Gastrocnemius medialis (tissue), 4 donors: ENCODE measurements around the gene HERC4. TPM values are rescaled to one million over a fixed set of nuclear protein-coding genes. Genes with fewer than 3 reads are reported as not detected.

Source experiments
- ATAC-seq, 2 donors: fragments of 150-250 bp; one replicate each; pipeline ENCODE4 v1.9.1; 2016
- DNase-seq, 2 donors: peaks; one replicate each; pipeline ENCODE4 v3.0.0-alpha.2; 2019
- H3K27ac ChIP-seq, 4 donors: fragments of 200-600 bp; sonication (generic); 1 replicate in 1 of 4; 2 replicates in 3 of 4; pipeline ENCODE4 v1.5.1; 2016 to 2018; ENCODE audit warnings: mild to moderate bottlenecking in 2 of 4, moderate library complexity in 1 of 4
- H3K27me3 ChIP-seq, 3 donors: fragments of 200-600 bp; sonication (generic) in 2 of 3; 1 replicate in 1 of 3; 2 replicates in 2 of 3; pipeline versions ENCODE4 v1.5.1 to v1.6.0; 2016 to 2019; ENCODE audit warnings: mild to moderate bottlenecking in 1 of 3, moderate library complexity in 1 of 3
- H3K36me3 ChIP-seq, 2 donors: fragments of 200-600 bp; sonication (generic) in 1 of 2; one replicate each; pipeline ENCODE4 v1.5.1; 2017 to 2018
- H3K4me1 ChIP-seq, 2 donors: fragments of 200-600 bp; sonication (generic) in 1 of 2; one replicate each; pipeline ENCODE4 v1.5.1; 2016 to 2017; ENCODE audit warnings: mild to moderate bottlenecking in 2 of 2
- H3K4me3 ChIP-seq, 4 donors: fragments of 200-600 bp; sonication (generic) in 3 of 4; 1 replicate in 1 of 4; 2 replicates in 3 of 4; pipeline ENCODE4 v1.5.1; 2016 to 2019; ENCODE audit warnings: mild to moderate bottlenecking in 2 of 4
- H3K9me3 ChIP-seq, 3 donors: fragments of 200-600 bp; sonication (generic) in 2 of 3; 1 replicate in 1 of 3; 2 replicates in 2 of 3; pipeline ENCODE4 v1.5.1; 2016 to 2019
- CTCF ChIP-seq, 5 experiments: fragments of 450-650 bp in 3 of 5; fragments of 200-600 bp in 2 of 5; sonication (generic) in 2 of 5; IDR thresholded peaks in 4 of 5; conservative IDR thresholded peaks in 1 of 5; 1 replicate in 4 of 5; 2 replicates in 1 of 5; pipeline ENCODE4 v1.5.1; 2016 to 2019; ENCODE audit warnings: antibody characterized with exemption in 5 of 5, mild to moderate bottlenecking in 3 of 5, moderate library complexity in 3 of 5
- POLR2A ChIP-seq, 2 donors: fragments of 450-650 bp; IDR thresholded peaks; one replicate each; pipeline ENCODE4 v1.6.1; 2017; ENCODE audit warnings: antibody characterized with exemption in 2 of 2, mild to moderate bottlenecking in 2 of 2, moderate library complexity in 2 of 2
- in situ Hi-C, 4 donors: fragments of 200-750 bp; cut with MboI; loops; one replicate each; pipeline versions ENCODE4 v1.15.0 to v1.8.0; 2017; ENCODE audit warnings: low sequenced_read_pairs in 4 of 4
- intact Hi-C: fragments of 100-400 bp; cut with DNase I; formaldehyde crosslinking; loops from one replicate; pipeline ENCODE4 v1.15.1; 2023; ENCODE audit warnings: low total_unique reads
- total RNA-seq, 4 donors: library from RNA; depleted of rRNA; stranded (reverse); fragments of >200 nt; gene quantifications; one replicate each; pipeline versions ENCODE4 v1.1.0 to v1.2.3, GENCODE V29; 2016

HERC4 gene
- total RNA-seq, 4 donors from 2014 or later, result 12.8 to 25.2 (median 13.1) TPM

GRCh38 chr10:68086910-68087684 is 12.0 kb upstream of the HERC4 start:
- DNase-seq (no peak), ATAC-seq (no peak)
- Histone ChIP-seq H3K36me3 (no peaks in the 10 kb centered on the region), H3K9me3 (no peaks in the 10 kb centered on the region), H3K27me3 (no peaks in the 10 kb centered on the region), H3K4me3 (peak overlapping the region in 2 of 4 donors; percentile 51 to 54), H3K27ac (peak overlapping the region; percentile 83 to 94 (median 90)), H3K4me1 (peaks cover 34 to 50% of the 10 kb centered on the region in 2 donors)
- in situ Hi-C loops (loop anchor here in 2 of 4 donors (5.0 kb wide), 2 partner anchors 60 to 65 kb away; no protein-coding TSS in a partner anchor), intact Hi-C loops (no loop called here)
- no peak for TF ChIP-seq CTCF (IDR thresholded peaks at IDR 0.05 in 4 of 5, conservative IDR thresholded peaks at IDR 0.05 in 1 of 5)
- TF ChIP-seq POLR2A (IDR thresholded peaks at IDR 0.05), result no peak

- Histone ChIP-seq H3K36me3 (no peaks in the 10 kb centered on the region), H3K27ac (peak overlapping the region; percentile 83 to 94 (median 90)), H3K9me3 (no peaks in the 10 kb centered on the region), H3K4me1 (peaks cover 34 to 50% of the 10 kb centered on the region in 2 donors), H3K27me3 (no peaks in the 10 kb centered on the region), H3K4me3 (no peak overlapping the region)
- DNase-seq (no peak), ATAC-seq (no peak)
- intact Hi-C loops (no loop called here), in situ Hi-C loops (loop anchor here in 2 of 4 donors (5.0 kb wide), 2 partner anchors 61 to 66 kb away; no protein-coding TSS in a partner anchor)
- TF ChIP-seq POLR2A (IDR thresholded peaks at IDR 0.05) (no peak), CTCF (IDR thresholded peaks at IDR 0.05 in 4 of 5, conservative IDR thresholded peaks at IDR 0.05 in 1 of 5) (no peak)
These were observed 10.9 kb upstream of the HERC4 start for GRCh38 chr10:68086011-68086410.

DNA sequence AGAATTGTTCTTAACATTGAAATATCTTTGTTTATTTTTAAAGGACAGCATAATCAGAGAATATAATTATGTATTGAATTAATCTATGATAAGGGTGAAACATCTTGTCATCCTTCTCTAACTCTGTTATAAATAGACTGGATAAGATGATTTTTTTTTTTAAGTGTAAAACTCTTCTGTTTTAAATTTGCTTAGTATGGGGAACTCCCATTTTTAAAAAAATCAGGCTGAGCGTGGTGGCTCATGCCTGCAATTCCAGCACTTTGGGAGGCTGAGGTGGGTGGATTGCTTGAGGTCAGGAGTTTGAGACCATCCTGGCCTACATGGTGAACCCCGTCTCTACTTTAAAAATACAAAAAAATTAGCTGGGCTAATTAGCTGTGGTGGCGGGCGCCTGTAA is 9.4 kb upstream of the HERC4 start:
- no peak for DNase-seq

GRCh38 chr10:68083953-68084352 is 8.9 kb upstream of the HERC4 start:
- Histone ChIP-seq H3K4me3 (no peak overlapping the region), H3K9me3 (no peaks in the 10 kb centered on the region), H3K27ac (peak overlapping the region; percentile 53 to 94 (median 64)), H3K36me3 (no peaks in the 10 kb centered on the region), H3K4me1 (peaks cover 37 to 43% of the 10 kb centered on the region in 2 donors), H3K27me3 (no peaks in the 10 kb centered on the region)
- TF ChIP-seq POLR2A (IDR thresholded peaks at IDR 0.05), result no peak
- no peak for TF ChIP-seq CTCF (IDR thresholded peaks at IDR 0.05 in 4 of 5, conservative IDR thresholded peaks at IDR 0.05 in 1 of 5)
- DNase-seq (no peak), ATAC-seq (peak in 1 of 2 donors; percentile 50)
- in situ Hi-C loops (no loop called here), intact Hi-C loops (loop anchor here (1.0 kb wide), 1 partner anchor 72 kb away; no protein-coding TSS in a partner anchor)

More for the DNA sequence above, 9.4 kb upstream of the HERC4 start:
- ATAC-seq, result no peak
- no peaks in the 10 kb centered on the region for H3K36me3 ChIP-seq
- TF ChIP-seq POLR2A (IDR thresholded peaks at IDR 0.05), result no peak
- TF ChIP-seq CTCF (IDR thresholded peaks at IDR 0.05 in 4 of 5, conservative IDR thresholded peaks at IDR 0.05 in 1 of 5), result no peak
- intact Hi-C loops, result no loop called here
- H3K9me3 ChIP-seq, result no peaks in the 10 kb centered on the region
- in situ Hi-C loops, result no loop called here
- H3K27ac ChIP-seq, result peak overlapping the region; percentile 53 to 94 (median 64)
- H3K27me3 ChIP-seq, result no peaks in the 10 kb centered on the region
- no peak overlapping the region for H3K4me3 ChIP-seq
- H3K4me1 ChIP-seq, result peaks cover 34 to 44% of the 10 kb centered on the region in 2 donors
